ENCODE data around the gene GNG12. TPM values are rescaled to one million over a fixed set of nuclear protein-coding genes. Genes with fewer than 3 reads are reported as not detected.
A peak's percentile ranks its signal among the peaks of the same experiment; 100 is the strongest.

The GNG12 gene
- total RNA-seq (10 to 100 TPM; 57.0 to 71.9 TPM), polyA plus RNA-seq (ENCODE audit: insufficient read length in 6 of 6) (10 to 100 TPM; 51.2 to 61.0 (median 56.9) TPM)
- long read RNA-seq, donor 1, full-length matches to known transcripts: 37 of 37 reads
- long read RNA-seq, donor 1, partial matches to known transcripts: 0 of 37 reads
- long read RNA-seq, donor 1, other reads (novel, unspliced or antisense): 0 of 37 reads
- long read RNA-seq, donor 2, full-length matches to known transcripts: 25 of 75 reads
- long read RNA-seq, donor 2, partial matches to known transcripts: 50 of 75 reads
- long read RNA-seq, donor 2, other reads (novel, unspliced or antisense): 0 of 75 reads
- long read RNA-seq, donor 3, full-length matches to known transcripts: 18 of 18 reads
- long read RNA-seq, donor 3, partial matches to known transcripts: 0 of 18 reads
- long read RNA-seq, donor 3, other reads (novel, unspliced or antisense): 0 of 18 reads
- long read RNA-seq, donor 4, full-length matches to known transcripts: 23 of 25 reads
- long read RNA-seq, donor 4, partial matches to known transcripts: 1 of 25 reads
- long read RNA-seq, donor 4, other reads (novel, unspliced or antisense): 1 of 25 reads
- long read RNA-seq, donor 5, full-length matches to known transcripts: 17 of 17 reads
- long read RNA-seq, donor 5, partial matches to known transcripts: 0 of 17 reads
- long read RNA-seq, donor 5, other reads (novel, unspliced or antisense): 0 of 17 reads
- long read RNA-seq, donor 6, full-length matches to known transcripts: 15 of 15 reads
- long read RNA-seq, donor 6, partial matches to known transcripts: 0 of 15 reads
- long read RNA-seq, donor 6, other reads (novel, unspliced or antisense): 0 of 15 reads
- long read RNA-seq, donor 7, full-length matches to known transcripts: 8 of 8 reads
- long read RNA-seq, donor 7, partial matches to known transcripts: 0 of 8 reads
- long read RNA-seq, donor 7, other reads (novel, unspliced or antisense): 0 of 8 reads
- long read RNA-seq, donor 8, full-length matches to known transcripts: 19 of 19 reads
- long read RNA-seq, donor 8, partial matches to known transcripts: 0 of 19 reads
- long read RNA-seq, donor 8, other reads (novel, unspliced or antisense): 0 of 19 reads
- long read RNA-seq, donor 9: 0 reads
- long read RNA-seq, donor 10, full-length matches to known transcripts: 4 of 7 reads
- long read RNA-seq, donor 10, partial matches to known transcripts: 0 of 7 reads
- long read RNA-seq, donor 10, other reads (novel, unspliced or antisense): 3 of 7 reads
- long read RNA-seq, donor 11, full-length matches to known transcripts: 35 of 42 reads
- long read RNA-seq, donor 11, partial matches to known transcripts: 7 of 42 reads
- long read RNA-seq, donor 11, other reads (novel, unspliced or antisense): 0 of 42 reads
- long read RNA-seq, donor 12, full-length matches to known transcripts: 10 of 10 reads
- long read RNA-seq, donor 12, partial matches to known transcripts: 0 of 10 reads
- long read RNA-seq, donor 12, other reads (novel, unspliced or antisense): 0 of 10 reads

GRCh38 chr1:67832737-67833601 lies at the start of gene GNG12:
TSS of gene GNG12 (minus strand) at chr1:67833467. CDS start at chr1:67707686, 125,781 bp downstream.
- Histone ChIP-seq H3K27me3 (peaks cover 0 to 64% of the 10 kb centered on the region in 2 donors), H3K27ac (peak within 1 kb of the TSS; percentile 74 to 81), H3K4me3 (peak within 1 kb of the TSS; percentile 65 to 70), H3K4me1 (peaks cover 5 to 21% of the 10 kb centered on the region in 2 donors), H3K9me3 (no peaks in the 10 kb centered on the region), H3K36me3 (no peaks in the 10 kb centered on the region)
- ATAC-seq: peak; percentile 87
- intact Hi-C loops (cut with DNase I): no loop called here
- TF ChIP-seq, protein P1, sequence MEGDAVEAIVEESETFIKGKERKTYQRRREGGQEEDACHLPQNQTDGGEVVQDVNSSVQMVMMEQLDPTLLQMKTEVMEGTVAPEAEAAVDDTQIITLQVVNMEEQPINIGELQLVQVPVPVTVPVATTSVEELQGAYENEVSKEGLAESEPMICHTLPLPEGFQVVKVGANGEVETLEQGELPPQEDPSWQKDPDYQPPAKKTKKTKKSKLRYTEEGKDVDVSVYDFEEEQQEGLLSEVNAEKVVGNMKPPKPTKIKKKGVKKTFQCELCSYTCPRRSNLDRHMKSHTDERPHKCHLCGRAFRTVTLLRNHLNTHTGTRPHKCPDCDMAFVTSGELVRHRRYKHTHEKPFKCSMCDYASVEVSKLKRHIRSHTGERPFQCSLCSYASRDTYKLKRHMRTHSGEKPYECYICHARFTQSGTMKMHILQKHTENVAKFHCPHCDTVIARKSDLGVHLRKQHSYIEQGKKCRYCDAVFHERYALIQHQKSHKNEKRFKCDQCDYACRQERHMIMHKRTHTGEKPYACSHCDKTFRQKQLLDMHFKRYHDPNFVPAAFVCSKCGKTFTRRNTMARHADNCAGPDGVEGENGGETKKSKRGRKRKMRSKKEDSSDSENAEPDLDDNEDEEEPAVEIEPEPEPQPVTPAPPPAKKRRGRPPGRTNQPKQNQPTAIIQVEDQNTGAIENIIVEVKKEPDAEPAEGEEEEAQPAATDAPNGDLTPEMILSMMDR (IDR thresholded peaks at IDR 0.05): no peak
- peak; percentile 72 to 91 (median 80) for DNase-seq

DNA sequence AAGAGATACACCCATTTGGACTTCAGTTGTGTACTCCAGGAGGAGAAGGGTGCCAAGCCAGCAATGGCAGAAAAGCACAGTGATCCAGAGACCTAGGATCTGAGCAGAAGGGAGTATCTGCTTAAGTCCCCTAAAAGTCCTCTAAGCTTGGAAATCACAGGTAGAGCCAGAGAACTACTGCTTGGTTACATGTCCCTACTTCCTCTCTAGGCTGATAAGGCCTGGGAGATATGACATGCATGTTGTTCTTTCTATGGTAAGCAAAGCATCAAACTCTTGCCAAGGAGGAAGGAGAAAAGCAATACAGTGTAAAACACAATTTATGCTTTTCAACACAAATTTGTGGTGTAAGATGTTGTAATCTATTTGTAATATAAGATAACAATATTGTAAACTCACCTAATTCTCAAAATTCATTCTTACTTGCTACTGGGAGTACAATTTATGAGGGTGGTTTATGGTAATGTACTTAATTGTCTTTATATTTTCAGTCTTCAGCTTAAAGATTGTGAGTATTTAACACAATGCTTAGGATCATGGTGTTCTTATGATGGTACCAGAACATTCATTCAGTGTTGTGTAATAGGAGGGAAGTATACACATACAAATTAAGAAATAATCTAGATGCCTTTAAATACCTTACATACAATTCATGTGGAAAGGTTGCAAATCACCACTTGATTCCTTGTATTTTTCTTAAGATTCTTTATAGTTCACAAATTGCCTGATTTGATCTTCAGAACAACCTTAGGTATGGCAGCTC lies 49.1 kb upstream of the GNG12 start:
- H3K9me3 ChIP-seq: no peaks in the 10 kb centered on the region
- TF ChIP-seq, protein P1 (IDR thresholded peaks at IDR 0.05): no peak
- intact Hi-C loops (cut with DNase I): no loop called here
- no peaks in the 10 kb centered on the region for H3K27me3 ChIP-seq
- H3K4me3 ChIP-seq: no peak overlapping the region
- no peaks in the 10 kb centered on the region for H3K4me1 ChIP-seq
- H3K27ac ChIP-seq: no peak overlapping the region
- no peak for DNase-seq
- no peaks in the 10 kb centered on the region for H3K36me3 ChIP-seq
- no peak for ATAC-seq

- no peak overlapping the region for H3K27ac ChIP-seq
- intact Hi-C loops (cut with DNase I): no loop called here
- no peaks in the 10 kb centered on the region for H3K27me3 ChIP-seq
- TF ChIP-seq, protein P1 (IDR thresholded peaks at IDR 0.05): no peak
- DNase-seq (no peak), ATAC-seq (peak; percentile 61)
- H3K4me3 ChIP-seq: no peak overlapping the region
- H3K36me3 ChIP-seq: no peaks in the 10 kb centered on the region
- no peaks in the 10 kb centered on the region for H3K9me3 ChIP-seq
- H3K4me1 ChIP-seq: no peaks in the 10 kb centered on the region
Observed at GRCh38 chr1:67880056-67880601, 46.9 kb upstream of the GNG12 start.

Data from left lung (tissue), 14 donors.